Lower lobe of right lung (tissue), 2 donors: ENCODE measurements around the gene PDE7B. TPM values are rescaled to one million over a fixed set of nuclear protein-coding genes. Genes with fewer than 3 reads are reported as not detected.

Experiments used
- ATAC-seq, 2 donors: fragments of 200-7000 bp; cut with Tn5 transposase; one replicate each; pipeline ENCODE4 v1.9.1; 2020 to 2022; ENCODE audit warnings: mild to moderate bottlenecking in 2 of 2, moderate library complexity in 2 of 2
- DNase-seq: peaks from one replicate; pipeline ENCODE4 v3.0.0-alpha.2; 2020
- H3K27ac ChIP-seq: fragments of 200-600 bp; one replicate; pipeline ENCODE4 v1.8.0; 2022
- H3K27me3 ChIP-seq: fragments of 200-600 bp; one replicate; pipeline ENCODE4 v1.8.0; 2022; ENCODE audit warnings: low read depth
- H3K36me3 ChIP-seq: fragments of 200-600 bp; one replicate; pipeline ENCODE4 v1.8.0; 2022; ENCODE audit warnings: mild to moderate bottlenecking
- H3K4me1 ChIP-seq: fragments of 200-600 bp; one replicate; pipeline ENCODE4 v1.8.0; 2022
- H3K4me3 ChIP-seq: fragments of 200-600 bp; one replicate; pipeline ENCODE4 v1.8.0; 2022; ENCODE audit warnings: mild to moderate bottlenecking
- H3K9me3 ChIP-seq: fragments of 200-600 bp; one replicate; pipeline ENCODE4 v1.8.0; 2022
- CTCF ChIP-seq: fragments of 200-600 bp; IDR thresholded peaks from one replicate; pipeline ENCODE4 v1.8.0; 2022; ENCODE audit warnings: antibody characterized with exemption, mild to moderate bottlenecking
- intact Hi-C: fragments of 100-400 bp; cut with DNase I; formaldehyde crosslinking; loops from one replicate; pipeline ENCODE4 v1.11.0; 2022
- total RNA-seq: library from RNA; stranded (reverse); fragmentation: NEBNext Ultra II Directional; extraction: Animal tissue kit (Norgen Biotek cat#: 25700); gene quantifications from one replicate; pipeline ENCODE4 v1.2.1, GENCODE V29; 2021
- donor health status: DM: no; HTN: yes; CAD: no; lungs with severe emphysema.

Gene PDE7B
- total RNA-seq, 1 donor from 2014 or later: 2.2 TPM

- Histone ChIP-seq H3K27ac (no peak overlapping the region), H3K27me3 (no peaks in the 10 kb centered on the region), H3K36me3 (no peaks in the 10 kb centered on the region), H3K4me1 (no peaks in the 10 kb centered on the region), H3K4me3 (no peak overlapping the region), H3K9me3 (no peaks in the 10 kb centered on the region)
- DNase-seq: no peak
- intact Hi-C loops: no loop called here
- no peak for TF ChIP-seq CTCF
- no peak for ATAC-seq
Observed at GRCh38 chr6:136088693-136089092, 237.2 kb downstream of the PDE7B start.

- ATAC-seq (no peak), DNase-seq (no peak)
- Histone ChIP-seq H3K4me3 (no peak overlapping the region), H3K27ac (no peak overlapping the region), H3K36me3 (no peaks in the 10 kb centered on the region), H3K27me3 (no peaks in the 10 kb centered on the region), H3K9me3 (no peaks in the 10 kb centered on the region), H3K4me1 (no peaks in the 10 kb centered on the region)
- TF ChIP-seq CTCF: no peak
- intact Hi-C loops: no loop called here
Observed at GRCh38 chr6:136089876-136090275, 238.4 kb downstream of the PDE7B start.

- no peak for TF ChIP-seq CTCF
- H3K4me1 ChIP-seq: peaks cover 5% of the 10 kb centered on the region
- H3K27ac ChIP-seq: no peak overlapping the region
- no peaks in the 10 kb centered on the region for H3K27me3 ChIP-seq
- no peak overlapping the region for H3K4me3 ChIP-seq
- ATAC-seq: no peak
- H3K9me3 ChIP-seq: no peaks in the 10 kb centered on the region
- intact Hi-C loops: no loop called here
- H3K36me3 ChIP-seq: no peaks in the 10 kb centered on the region
- no peak for DNase-seq
Observed at GRCh38 chr6:136090929-136091328, 239.4 kb downstream of the PDE7B start.

- ATAC-seq (no peak), DNase-seq (no peak)
- Histone ChIP-seq H3K9me3 (no peaks in the 10 kb centered on the region), H3K36me3 (no peaks in the 10 kb centered on the region), H3K4me1 (peaks cover 14% of the 10 kb centered on the region), H3K27me3 (no peaks in the 10 kb centered on the region), H3K4me3 (no peak overlapping the region), H3K27ac (no peak overlapping the region)
- no peak for TF ChIP-seq CTCF
- intact Hi-C loops: no loop called here
Observed at GRCh38 chr6:136092897-136093296, 241.4 kb downstream of the PDE7B start.

GRCh38 chr6:136093835-136094234, 242.3 kb downstream of the PDE7B start:
- Histone ChIP-seq H3K36me3 (no peaks in the 10 kb centered on the region), H3K27me3 (no peaks in the 10 kb centered on the region), H3K4me3 (no peak overlapping the region), H3K9me3 (no peaks in the 10 kb centered on the region), H3K4me1 (peaks cover 14% of the 10 kb centered on the region), H3K27ac (no peak overlapping the region)
- no peak for TF ChIP-seq CTCF
- ATAC-seq (no peak), DNase-seq (no peak)
- intact Hi-C loops: no loop called here

GRCh38 chr6:136094812-136095211, 243.3 kb downstream of the PDE7B start:
- H3K4me3 ChIP-seq: no peak overlapping the region
- ATAC-seq (no peak), DNase-seq (no peak)
- TF ChIP-seq CTCF: no peak
- peaks cover 14% of the 10 kb centered on the region for H3K4me1 ChIP-seq
- H3K36me3 ChIP-seq: no peaks in the 10 kb centered on the region
- intact Hi-C loops: no loop called here
- no peak overlapping the region for H3K27ac ChIP-seq
- no peaks in the 10 kb centered on the region for H3K27me3 ChIP-seq
- no peaks in the 10 kb centered on the region for H3K9me3 ChIP-seq
